Upper lobe of left lung (tissue), 4 donors: ENCODE data around the gene SPOPL.

Experiments used
- CTCF ChIP-seq, 6 experiments: fragments of 450-650 bp in 4 of 6; fragments of 200-600 bp in 2 of 6; sonication (generic) in 2 of 6; IDR thresholded peaks; one replicate each; pipeline ENCODE4 v1.5.1; 2016 to 2019; ENCODE audit warnings: antibody characterized with exemption in 6 of 6
- POLR2A ChIP-seq, 4 donors: fragments of 450-650 bp; IDR thresholded peaks; one replicate each; pipeline ENCODE4 v1.5.1; 2016 to 2017; ENCODE audit warnings: antibody characterized with exemption in 4 of 4, mild to moderate bottlenecking in 2 of 4

DNA sequence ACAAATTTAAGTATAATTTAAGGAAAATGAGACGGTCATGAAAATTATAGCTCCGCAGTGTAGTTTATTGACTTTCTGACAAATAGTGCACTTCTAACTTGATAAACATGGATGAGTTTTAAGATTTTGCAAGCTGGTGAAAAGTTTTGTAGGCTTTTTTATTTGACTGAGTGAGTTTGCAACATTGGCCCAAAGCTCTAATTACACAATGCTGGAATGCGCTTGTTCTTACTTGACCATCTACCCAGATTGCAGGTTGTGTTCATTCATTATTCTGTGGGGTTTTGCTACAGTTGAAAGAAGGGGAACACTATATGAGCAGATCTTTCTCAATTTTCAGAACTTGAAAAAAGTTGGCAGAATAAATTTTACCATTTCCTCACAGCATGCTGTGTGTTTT, 13.5 kb downstream of the SPOPL start:
- TF ChIP-seq CTCF (IDR thresholded peaks at IDR 0.05) (no peak), POLR2A (IDR thresholded peaks at IDR 0.05) (no peak)
